IPS-NIHi7 (cell line): ENCODE data around the gene MIDN.

ENCODE experiments used
- DNase-seq: peaks from one replicate; pipeline ENCODE4 v3.0.0; 2012; ENCODE audit warnings: mixed read lengths; ENCODE audit errors: extremely low spot score

MIDN gene

DNA sequence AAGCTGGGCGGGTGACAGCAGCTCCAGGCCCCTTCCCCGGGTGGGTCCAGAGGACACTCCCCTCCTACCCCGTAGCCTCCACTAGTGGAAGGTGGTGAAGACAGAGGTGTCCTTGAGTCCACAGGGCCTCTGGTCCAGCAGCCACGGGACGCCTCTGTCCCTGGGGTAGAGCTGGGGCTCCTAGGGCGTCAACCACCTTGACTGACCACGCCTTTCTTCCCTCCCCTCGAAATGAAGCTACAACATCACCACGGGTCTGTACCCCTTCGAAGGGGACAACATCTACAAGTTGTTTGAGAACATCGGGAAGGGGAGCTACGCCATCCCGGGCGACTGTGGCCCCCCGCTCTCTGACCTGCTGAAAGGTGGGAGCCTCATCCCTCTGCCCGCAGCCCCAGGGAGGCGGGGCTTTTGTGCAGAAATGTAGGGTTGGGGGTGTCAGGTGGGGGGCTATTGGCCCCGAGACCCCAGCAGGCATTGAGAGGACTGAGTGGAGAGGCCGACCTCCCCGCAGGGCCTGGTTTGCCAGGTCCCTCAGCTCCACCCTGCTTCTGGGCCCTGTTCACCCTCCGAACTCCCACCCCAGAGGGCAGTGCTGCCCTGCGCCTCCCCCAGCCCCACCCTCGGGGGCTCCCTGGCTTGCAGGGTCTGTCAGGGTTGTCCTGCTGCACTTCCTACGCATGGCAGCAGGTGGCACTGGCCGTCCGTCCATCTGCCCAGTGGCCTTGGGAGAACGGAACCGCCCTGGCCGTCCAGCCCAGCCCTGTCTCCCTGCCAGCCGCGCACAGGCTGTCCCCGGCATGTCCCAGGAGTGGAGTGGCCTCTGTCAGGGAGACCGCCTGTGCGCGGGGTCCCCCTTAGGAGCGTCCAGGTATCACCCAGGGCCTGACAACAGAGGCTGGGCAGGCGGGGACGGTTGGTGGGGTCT lies 27.1 kb upstream of the MIDN start:
- DNase-seq = peak; percentile 63

DNA sequence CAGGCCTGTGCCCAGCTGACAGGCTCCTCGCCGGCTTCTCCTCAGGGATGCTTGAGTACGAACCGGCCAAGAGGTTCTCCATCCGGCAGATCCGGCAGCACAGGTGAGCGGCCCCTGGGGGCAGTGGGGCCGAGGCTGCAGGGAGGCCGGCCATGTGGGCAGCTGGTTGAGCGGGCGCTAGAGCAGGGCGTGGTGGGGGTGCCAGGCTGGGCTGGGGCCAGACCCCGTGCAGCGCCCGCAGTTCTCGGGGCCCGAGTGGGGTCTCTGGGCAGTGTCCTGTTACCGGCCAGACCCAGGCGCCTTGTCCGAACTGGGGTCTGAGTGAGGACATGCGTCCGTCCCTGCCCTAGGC lies 26.5 kb upstream of the MIDN start:
- no peak for DNase-seq

DNA sequence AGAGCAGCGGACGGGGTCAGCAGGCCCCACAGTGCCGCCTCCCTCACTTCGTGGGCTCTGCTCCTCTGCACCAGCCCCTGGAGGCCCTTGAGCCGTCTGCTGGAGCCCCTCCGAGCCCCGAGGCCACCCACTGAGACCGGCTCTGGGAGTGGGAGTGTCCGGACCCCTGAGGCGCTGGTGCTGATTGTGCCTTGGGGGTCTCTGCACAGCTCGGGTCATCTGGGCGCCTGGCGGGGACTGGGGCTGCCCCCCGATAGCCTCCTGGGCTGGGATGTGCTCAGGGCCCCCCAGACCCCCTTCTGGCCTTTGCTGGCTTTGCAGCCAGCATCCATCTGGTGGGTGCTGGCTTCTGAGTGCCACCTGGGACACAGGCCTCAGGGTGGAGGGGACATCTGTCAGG lies 26.0 kb upstream of the MIDN start:
- no peak for DNase-seq

DNA sequence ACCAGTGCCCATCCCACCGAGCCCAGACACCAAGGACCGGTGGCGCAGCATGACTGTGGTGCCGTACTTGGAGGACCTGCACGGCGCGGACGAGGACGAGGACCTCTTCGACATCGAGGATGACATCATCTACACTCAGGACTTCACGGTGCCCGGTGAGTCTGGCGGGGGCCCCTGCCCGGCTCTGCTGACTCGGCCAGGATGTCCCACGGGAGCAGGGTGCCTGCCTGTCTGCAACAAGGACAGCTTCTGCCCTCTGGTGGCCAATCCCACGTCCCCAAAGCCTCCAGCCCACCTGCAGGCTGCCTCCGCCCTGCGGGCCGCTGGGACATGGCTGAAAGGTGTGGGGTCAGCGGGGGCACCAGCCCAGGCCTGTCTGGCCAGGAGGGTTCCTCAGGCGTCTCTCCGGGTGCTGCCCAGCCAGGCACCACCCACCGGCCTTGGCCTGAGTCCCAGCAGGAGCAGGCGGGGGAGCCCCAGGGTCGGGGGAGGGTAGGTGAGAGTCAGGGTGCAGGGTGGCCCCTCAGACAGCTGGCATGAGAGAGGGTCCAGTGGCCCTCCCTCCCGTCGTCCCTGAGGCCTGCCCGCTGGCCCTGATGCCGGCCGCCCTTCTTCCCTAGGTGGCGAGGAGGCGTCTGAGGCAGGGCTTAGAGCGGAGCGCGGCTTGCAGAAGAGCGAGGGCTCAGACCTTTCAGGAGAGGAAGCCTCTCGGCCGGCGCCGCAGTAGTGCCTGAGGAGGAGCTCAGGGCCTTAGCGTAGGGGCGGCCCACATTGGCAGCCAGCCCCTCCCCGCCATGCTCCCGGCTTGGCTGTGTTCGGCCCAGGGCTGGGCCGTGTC lies 25.1 kb upstream of the MIDN start:
- peak; percentile 75 for DNase-seq

DNA sequence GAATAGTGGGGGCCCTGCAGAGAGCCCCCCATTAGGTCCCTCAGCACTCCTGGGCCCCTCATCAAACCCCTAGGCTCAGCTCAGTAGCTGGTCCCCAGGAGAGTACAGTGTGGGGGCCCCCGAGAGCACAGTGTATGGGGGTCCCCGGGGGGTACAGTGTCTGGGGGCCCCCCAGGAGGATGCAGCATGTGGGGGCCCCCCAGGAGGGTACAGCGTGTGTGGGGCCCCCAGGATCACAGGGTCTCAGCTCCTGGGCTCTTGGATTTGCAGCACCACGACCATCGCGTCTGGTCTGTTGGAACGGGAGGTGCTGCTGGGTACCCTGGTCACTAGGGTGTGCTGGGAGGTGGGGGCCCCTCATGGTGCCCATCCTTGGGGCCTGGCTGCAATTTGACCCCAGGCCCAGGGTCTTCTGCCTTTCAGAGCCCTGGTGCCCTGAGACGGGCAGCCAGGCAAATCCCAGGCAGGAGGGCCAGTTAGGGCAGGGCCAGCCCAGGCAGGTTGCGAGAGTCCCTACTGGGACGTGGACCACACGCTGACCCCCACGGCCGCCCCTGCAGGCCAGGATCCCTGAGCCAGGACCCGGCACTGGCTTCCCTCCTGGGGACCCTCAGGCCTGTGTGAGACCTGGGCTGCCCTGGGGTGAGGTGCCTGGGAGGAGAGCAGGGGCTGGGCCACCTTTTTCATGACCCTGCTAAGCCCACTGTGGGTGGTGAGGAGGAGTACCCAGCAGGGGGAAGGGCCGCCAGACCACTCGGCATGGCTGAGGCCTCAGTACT lies 24.1 kb upstream of the MIDN start:
- no peak for DNase-seq

DNA sequence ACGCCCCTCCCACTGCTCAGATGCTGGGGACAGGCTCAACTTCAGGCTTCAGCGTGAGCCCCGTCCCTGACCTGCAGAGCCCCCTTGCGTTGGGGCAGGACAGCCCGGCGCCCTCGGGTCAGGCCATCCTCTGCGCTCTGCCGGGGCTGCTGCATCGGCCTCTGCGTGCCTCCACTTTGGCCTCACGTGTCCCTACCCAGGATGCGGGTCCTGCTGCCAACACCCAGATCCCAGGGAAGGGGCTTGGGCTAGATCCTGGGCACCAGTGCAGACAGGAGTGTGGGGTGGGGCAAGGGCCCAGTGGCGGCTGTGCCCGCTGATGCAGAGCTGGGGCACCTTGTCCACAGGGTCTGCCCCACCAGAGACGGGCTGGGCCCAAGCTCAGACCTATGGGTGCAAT lies 23.5 kb upstream of the MIDN start:
- no peak for DNase-seq

DNA sequence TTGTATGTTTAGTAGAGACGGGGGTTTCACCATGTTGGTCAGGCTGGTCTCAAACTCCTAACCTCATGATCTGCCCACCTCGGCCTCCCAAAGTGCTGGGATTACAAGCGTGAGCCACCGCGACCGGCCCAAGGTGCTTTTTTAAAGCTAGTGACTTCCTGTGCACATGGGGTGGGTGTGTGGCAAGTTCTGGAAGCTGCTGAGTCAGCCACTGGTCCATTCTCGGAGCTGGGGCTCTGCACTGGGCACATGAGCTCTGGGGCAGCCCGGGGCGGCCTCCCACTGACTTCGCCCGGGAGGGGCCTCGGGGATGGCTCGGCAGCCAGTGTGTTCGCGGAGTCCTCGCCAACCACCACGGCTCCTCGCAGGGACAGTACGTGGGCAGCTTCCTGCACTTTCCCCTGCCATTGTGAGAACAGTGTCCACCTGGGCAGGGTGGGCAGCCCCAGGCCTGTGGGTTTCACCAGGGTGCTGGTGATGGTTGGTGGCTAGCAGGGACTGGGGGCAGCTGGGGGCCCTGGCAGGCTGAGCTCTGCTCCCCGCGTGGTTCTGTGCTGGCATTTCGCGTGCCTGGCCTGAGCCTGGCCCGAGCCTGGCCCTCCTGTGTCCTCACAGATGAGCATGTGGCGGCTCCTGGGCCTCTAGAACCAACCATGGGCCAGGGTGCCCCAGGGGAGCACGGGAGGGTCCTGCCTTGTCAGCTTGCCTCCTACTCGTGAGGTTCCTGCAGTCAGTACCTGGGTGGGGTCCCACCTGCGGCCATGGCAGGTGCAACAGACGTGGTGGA lies 22.8 kb upstream of the MIDN start:
- DNase-seq = no peak

DNA sequence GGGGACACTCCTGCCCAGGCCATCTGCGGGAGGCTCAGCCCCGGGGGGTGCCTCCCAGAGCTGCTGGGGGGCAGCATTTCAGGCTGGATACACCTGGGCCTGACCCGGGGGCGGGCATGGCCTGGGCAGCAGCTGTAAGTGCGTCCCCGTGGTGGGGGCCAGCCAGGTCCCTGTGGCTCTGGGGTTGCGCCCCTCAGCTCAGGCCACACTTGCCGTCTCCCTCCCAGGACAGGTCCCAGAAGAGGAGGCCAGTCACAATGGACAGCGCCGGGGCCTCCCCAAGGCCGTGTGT lies 22.2 kb upstream of the MIDN start:
- DNase-seq = no peak

DNA sequence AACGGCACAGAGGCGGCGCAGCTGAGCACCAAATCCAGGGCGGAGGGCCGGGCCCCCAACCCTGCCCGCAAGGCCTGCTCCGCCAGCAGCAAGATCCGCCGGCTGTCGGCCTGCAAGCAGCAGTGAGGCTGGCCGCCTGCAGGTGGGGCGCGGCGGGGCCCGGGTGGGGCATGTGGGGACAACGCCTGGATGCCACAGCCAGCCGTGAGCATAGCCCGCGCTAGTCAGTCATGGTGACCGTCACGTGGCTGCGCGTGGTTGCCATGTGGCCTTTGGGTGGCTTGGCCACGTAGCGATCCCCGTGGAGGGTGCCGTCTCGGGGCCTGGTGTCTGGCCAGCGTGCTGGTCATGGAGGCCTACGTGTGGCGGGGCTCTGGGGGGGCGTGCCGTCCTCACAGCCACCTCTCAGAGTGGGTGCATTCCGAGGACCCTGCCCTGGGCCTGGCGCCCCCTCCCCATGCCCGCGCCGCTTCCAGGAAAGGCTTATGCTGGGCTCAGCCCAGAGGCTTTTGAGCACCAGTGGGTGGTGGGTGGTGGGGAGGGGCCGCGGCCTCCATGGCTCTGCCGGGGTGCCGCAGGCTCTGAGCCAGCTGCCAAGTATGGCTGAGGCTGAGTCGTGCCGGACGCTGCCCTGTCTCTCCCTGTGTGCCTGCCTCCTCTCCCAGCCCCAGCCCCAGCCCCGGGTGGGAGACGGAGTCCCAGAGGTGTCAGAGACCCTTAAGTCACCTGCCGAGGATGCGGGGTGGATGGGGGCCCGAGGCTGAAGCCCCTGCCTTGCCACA lies 21.7 kb upstream of the MIDN start:
- DNase-seq = no peak

DNA sequence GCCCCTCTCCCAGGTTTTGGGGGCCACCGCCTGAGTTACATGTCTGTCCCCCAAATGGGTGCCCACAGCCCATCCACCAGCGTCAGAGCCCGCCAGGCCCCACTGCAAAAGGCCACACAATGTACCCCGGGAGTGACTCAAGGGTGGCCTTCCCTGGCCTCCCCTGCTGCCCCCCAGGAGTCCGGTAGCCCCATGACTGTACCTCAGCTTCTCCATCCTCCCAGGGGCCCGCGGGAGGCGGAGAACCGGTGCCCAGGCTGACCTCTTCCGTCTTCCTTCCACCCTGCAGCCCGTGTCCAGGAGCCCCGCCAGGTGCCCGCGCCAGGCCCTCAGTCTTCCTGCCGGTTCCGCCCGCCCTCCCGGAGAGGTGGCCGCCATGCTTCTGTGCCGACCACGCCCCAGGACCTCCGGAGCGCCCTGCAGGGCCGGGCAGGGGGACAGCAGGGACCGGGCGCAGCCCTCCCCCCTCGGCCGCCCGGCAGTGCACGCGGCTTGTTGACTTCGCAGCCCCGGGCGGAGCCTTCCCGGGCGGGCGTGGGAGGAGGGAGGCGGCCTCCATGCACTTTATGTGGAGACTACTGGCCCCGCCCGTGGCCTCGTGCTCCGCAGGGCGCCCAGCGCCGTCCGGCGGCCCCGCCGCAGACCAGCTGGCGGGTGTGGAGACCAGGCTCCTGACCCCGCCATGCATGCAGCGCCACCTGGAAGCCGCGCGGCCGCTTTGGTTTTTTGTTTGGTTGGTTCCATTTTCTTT lies 20.9 kb upstream of the MIDN start:
- DNase-seq = no peak

DNA sequence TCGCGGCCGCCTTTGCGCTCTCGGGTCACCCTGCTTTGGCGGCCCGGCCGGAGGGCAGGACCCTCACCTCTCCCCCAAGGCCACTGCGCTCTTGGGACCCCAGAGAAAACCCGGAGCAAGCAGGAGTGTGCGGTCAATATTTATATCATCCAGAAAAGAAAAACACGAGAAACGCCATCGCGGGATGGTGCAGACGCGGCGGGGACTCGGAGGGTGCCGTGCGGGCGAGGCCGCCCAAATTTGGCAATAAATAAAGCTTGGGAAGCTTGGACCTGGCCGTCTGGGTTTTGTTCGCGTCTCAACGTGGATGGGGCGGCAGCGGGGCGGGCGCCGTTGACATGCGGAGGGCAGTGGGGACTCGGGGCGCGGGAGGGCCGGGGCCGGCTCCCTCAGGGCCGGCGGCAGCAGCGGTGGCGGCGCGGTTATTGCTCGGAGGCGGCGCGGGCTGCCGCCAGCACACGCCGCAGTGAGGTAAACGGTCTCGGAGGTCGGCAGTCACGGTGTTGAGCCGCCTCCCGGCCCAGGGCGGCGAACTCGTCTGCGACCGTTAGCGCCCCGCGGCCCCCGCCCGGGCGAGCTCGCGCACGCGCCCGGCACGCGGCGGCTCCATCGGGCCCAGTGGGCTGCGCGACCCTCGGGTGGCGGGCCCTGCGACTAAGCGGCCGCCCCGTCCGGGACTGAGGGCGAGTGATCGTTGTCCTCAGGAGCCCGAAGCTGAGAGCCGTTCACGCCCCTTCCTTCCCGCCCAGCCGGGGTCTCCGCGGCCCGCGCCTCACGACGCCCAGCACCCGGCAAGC lies 20.0 kb upstream of the MIDN start:
- DNase-seq = no peak

DNA sequence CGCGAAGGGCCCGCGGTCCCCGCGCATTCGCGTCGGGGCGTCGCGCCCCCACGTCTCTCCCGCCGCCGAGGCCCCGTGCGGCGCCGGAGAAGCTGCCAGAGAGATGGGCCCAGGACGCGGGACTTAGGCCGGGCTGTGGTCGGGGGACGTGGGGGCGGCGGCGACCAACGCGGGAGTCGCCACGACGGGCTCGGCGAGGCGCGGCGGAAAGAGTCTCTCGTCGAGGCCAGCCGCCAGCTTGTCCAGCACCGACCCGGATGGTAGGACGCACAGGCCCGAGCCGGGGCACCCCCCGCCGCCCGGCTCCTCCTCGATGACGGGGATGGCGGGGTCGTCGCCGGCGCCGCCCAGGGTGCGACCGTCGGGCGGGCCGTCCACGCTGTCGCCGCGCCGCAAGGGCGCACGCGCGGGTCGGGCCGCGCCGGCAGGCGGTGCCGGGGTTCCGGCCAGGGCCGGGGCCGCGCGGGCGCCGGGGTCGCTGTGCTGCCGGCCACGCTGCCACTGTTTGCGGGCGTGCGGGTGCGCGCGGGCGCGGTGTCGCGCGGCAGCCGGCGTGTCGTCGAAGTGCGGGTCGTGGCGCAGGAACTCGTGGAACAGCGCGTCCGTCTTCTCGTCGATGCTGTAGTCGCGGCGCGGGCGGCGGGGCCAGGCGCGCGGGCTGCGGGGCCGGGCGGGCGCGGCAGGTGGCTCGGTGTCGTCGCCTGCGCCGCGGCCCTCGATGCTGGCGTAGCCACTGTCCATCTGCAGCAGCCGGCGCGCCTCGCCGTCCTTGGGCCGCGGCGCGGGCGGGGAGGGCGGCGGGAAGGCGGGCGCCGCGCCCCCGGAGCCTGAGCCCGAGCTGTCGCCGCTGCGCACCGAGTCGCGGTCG lies 19.1 kb upstream of the MIDN start:
- DNase-seq = no peak

DNA sequence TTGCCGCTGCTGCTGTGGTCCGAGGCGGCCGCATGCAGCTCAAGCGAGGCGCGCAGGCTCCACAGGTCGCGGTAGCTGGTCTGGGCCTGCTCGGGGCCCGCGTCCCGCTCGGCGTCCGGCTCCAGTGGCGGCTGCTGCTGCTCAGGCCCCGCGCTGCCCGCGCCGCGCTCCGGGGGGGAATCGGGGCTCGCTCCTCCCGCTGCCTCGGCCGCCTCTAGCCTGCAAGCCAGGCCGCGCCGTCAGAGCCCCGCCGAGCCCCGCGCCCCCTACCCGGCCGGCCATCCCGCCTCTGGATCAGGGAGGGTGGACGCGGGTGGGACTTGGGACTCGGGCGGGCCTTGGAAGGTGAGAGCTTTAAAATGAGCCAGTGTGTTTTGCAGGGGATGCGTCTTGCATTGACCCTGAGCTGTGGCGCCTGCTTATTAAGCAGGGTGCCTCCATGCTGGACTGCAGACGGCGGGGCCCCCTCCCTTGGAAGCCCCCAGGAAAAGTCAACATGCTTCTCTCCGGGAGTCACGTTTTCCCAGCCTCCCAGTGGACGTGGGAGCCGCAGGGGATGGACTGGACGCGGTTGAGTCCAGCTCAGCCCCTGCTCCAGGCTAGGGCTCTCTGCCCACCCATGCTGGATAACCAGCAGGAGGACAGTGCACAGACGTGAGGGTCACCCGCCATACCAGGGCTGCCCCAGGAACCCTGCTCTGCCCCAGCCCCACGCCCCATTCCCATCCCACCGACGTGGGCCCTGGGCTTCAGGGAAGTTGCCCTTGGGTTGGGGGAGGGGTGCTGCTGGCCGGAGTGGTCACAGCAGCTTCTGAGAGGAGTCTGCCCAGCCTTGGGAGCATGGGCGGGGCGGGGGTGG lies 18.2 kb upstream of the MIDN start:
- no peak for DNase-seq

DNA sequence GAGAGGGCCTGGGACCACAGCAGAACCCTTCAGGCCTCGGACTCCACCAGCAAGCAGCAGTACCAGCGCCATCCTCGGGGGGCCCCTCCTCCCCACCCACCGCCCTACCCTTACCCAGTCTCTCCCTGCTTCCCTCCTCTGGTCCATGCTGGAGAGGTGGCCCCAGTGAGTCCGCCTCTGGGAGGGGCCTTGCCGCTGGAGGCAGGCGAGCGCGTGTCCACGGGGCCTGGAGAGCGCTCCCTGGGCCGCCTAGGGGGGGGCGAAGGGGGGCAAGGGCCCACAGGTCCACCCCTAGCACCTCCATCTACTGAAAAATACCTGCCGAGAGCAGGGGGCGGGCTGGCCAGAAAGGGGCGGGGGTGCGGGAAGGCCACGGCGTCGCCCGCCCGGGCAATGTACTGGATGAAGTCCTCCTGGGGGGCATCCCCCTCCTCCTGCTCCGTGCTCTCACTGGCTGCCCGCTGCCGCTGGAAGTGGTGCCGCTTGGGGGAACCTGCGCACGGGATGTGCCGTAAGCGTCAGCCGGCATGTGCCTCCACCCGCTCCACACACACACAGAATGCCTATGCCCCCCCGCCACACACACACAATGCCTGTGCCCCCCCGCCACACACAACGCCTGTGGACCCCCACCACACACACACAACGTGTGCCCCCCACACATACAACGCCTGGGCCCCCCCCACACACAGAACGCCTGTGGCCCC lies 17.4 kb upstream of the MIDN start:
- no peak for DNase-seq

DNA sequence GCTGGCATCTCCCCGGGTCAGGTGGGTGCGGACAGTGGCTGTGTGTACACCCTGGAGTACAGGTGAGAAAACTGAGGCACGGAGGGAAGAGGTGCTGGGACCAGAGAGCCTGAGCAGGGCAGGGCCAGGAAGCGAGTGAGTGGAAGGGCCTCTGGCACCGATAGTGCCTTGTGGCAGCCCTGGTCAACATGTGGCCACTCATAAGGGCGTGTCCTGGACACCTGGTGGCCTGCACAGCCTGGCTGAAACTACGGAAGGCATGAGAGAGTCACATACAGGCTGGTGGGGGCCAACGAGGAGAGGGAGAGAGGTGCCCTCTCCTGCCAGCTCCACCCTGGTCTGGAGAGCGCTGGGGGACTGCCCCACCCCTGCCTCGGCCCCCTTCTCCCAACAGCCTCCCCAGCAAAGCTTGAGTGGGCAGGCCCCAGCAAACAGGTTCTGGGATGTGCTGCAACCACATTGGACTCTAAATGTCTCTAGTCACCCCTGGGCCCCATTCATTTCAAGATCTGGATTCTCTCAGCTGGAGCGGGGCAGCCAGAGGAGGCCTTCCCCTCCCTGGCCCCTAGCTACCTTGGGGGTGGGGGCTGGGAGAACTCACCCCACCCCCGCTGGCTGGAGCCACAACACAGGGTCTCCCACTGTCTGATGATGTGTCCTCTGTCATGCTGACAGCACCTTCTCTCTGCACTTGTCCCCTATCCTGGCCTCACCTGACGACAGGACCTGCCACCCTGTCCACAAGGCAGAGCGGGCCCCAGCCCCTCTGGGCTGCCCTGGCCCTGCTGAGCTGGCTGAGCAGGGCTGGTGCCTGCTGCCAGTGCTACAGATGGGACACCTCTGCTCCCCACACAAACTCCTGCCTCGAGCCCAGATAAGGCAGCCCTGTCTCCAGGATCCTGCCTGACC lies 16.4 kb upstream of the MIDN start:
- no peak for DNase-seq

DNA sequence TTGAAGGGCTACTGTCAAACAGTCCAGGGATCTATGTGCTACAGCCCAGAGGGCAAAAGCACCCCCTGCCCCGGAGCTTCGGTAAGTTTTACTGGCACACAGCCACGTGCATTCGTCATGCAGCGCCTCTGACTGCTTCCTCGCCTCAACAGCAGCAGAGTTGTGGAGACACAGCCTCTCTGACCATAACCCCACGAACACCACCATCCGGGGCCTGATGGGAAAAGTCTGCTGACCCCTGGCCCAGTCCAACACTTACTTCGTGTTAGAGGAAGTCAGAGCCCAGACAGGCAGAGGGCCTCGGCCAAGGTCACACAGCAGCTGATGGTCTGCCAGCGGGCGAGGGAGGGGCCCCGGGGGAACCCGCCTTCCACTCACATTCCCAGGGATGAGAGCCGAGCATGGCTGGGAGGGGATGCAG lies 15.7 kb upstream of the MIDN start:
- no peak for DNase-seq
